IMR-90 (cell line): ENCODE data around the gene ATP10B.

ENCODE experiments used
- BHLHE40 ChIP-seq: fragments of 150-350 bp; IDR thresholded peaks from 2 replicates; pipeline ENCODE4 v1.6.1; 2016; ENCODE audit warnings: mild to moderate bottlenecking, low read depth, low read length
- CEBPB ChIP-seq: IDR thresholded peaks from 2 replicates; pipeline ENCODE4 v1.6.1; 2012; ENCODE audit warnings: low read depth, low read length, improper control_type of control experiment
- CHD1 ChIP-seq: IDR thresholded peaks from 2 replicates; pipeline ENCODE4 v1.6.1; 2012; ENCODE audit warnings: low read depth, low read length, improper control_type of control experiment
- CTCF ChIP-seq: conservative IDR thresholded peaks from 2 replicates; pipeline ENCODE4 v1.5.1; 2012; ENCODE audit warnings: mild to moderate bottlenecking, low read depth, low read length, improper control_type of control experiment
- MAFK ChIP-seq: IDR thresholded peaks from 2 replicates; pipeline ENCODE4 v1.6.1; 2012; ENCODE audit warnings: low read depth, low read length, improper control_type of control experiment
- MAZ ChIP-seq: IDR thresholded peaks from 2 replicates; pipeline ENCODE4 v1.6.1; 2012; ENCODE audit warnings: low read depth, mild to moderate bottlenecking, low read length, improper control_type of control experiment, moderate library complexity, borderline replicate concordance
- MXI1 ChIP-seq: IDR thresholded peaks from 2 replicates; pipeline ENCODE4 v1.6.1; 2012; ENCODE audit warnings: low read depth, mild to moderate bottlenecking, low read length, moderate library complexity, borderline replicate concordance
- POLR2A ChIP-seq: IDR thresholded peaks from 2 replicates; pipeline ENCODE4 v1.6.1; 2012; ENCODE audit warnings: mild to moderate bottlenecking, low read depth, low read length
- RAD21 ChIP-seq: IDR thresholded peaks from 2 replicates; pipeline ENCODE4 v1.6.1; 2012; ENCODE audit warnings: low read length, improper control_type of control experiment
- SMC3 ChIP-seq: fragments of 150-350 bp; IDR thresholded peaks from 2 replicates; pipeline ENCODE4 v1.6.1; 2016; ENCODE audit warnings: low read depth, mild to moderate bottlenecking, antibody characterized with exemption, low read length, moderate library complexity
- TF ChIP-seq, protein P1 (sequence below): fragments of 150-350 bp; IDR thresholded peaks from 2 replicates; pipeline ENCODE4 v1.6.1; 2017; ENCODE audit warnings: mild to moderate bottlenecking, antibody characterized with exemption, low read length, low read depth

- no peak for TF ChIP-seq CTCF
- TF ChIP-seq CHD1, result no peak
- no peak for TF ChIP-seq POLR2A
- TF ChIP-seq, protein P1, sequence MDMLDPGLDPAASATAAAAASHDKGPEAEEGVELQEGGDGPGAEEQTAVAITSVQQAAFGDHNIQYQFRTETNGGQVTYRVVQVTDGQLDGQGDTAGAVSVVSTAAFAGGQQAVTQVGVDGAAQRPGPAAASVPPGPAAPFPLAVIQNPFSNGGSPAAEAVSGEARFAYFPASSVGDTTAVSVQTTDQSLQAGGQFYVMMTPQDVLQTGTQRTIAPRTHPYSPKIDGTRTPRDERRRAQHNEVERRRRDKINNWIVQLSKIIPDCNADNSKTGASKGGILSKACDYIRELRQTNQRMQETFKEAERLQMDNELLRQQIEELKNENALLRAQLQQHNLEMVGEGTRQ, result no peak
- TF ChIP-seq MXI1, result no peak
- TF ChIP-seq CEBPB, result no peak
- TF ChIP-seq BHLHE40, result no peak
- TF ChIP-seq SMC3, result no peak
- no peak for TF ChIP-seq RAD21
- TF ChIP-seq MAZ, result no peak
- no peak for TF ChIP-seq MAFK
Measured at GRCh38 chr5:160693831-160694465, 158.1 kb downstream of the ATP10B start.
